GM19395 (cell line): ENCODE data around the gene PROSER3.
"Not testable (repeated sequence)": the region's sequence is repeated elsewhere in the genome, so short reads cannot be mapped to it uniquely, and the experiment has no call there.

Source experiments
- ATAC-seq: cut with Tn5 transposase; IDR thresholded peaks from one replicate; pipeline ENCODE4 v1.9.1; 2021; ENCODE audit warnings: mild to moderate bottlenecking, moderate library complexity; ENCODE audit not compliant: unreplicated experiment

The PROSER3 gene

GRCh38 chr19:35722461-35722860 is 35.5 kb upstream of the PROSER3 start:
- no peak for ATAC-seq

DNA sequence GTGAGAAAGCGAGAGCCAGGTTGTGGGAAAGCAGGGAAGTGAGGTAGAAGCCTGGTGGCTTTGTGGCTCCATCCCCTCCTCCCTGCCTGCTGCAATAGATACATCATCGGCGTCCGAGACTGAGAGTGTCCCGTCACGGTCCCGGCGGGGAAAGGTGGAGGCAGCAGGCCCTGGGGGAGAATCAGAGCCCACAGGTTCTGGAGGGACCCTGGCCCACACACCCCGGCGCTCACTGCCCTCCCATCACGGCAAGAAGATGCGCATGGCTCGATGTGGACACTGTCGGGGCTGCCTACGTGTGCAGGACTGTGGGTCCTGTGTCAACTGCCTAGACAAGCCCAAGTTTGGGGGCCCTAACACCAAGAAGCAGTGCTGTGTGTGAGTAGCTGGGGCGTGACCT is 35.1 kb upstream of the PROSER3 start:
- no peak for ATAC-seq

DNA sequence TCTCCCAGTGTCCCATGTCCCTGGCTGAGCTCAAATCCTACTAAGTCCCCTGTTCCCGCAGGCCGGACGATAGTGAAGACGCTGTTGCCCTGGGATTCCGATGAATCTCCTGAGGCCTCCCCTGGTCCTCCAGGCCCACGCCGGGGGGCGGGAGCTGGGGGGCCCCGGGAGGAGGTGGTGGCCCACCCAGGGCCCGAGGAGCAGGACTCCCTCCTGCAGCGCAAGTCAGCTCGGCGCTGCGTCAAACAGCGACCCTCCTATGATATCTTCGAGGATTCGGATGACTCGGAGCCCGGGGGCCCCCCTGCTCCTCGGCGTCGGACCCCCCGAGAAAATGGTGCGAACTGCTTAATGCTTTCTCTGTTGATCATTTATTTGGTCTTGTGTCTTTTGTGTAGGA is 34.3 kb upstream of the PROSER3 start:
- no peak for ATAC-seq

DNA sequence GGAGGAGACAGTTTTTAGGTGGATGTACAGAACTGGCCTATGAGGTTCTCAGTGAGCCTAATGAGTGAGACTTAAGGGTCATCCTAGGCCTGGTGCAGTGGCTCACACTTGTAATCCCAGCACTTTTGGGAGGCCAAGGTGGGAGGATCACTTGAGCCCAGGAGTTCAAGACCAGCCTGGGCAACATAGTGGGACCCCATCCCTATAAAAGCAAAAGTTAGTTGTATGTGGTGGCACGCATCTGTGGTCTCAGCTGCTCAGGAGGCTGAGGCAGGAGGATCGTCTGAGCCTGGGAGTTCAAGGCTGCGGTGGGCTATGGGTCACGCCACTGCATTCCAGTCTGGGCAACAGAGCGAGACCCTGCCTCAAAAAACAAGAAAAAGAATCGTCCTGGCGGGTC is 33.8 kb upstream of the PROSER3 start:
- not testable (repeated sequence) for ATAC-seq

- no peak for ATAC-seq
These were observed 33.4 kb upstream of the PROSER3 start for GRCh38 chr19:35724560-35724959.

- ATAC-seq: no peak
These were observed 32.6 kb upstream of the PROSER3 start for GRCh38 chr19:35725216-35725861.

- no peak for ATAC-seq
These were observed 30.7 kb upstream of the PROSER3 start for GRCh38 chr19:35727053-35727955.

- ATAC-seq: no peak
These were observed 29.8 kb upstream of the PROSER3 start for GRCh38 chr19:35727956-35728706.

DNA sequence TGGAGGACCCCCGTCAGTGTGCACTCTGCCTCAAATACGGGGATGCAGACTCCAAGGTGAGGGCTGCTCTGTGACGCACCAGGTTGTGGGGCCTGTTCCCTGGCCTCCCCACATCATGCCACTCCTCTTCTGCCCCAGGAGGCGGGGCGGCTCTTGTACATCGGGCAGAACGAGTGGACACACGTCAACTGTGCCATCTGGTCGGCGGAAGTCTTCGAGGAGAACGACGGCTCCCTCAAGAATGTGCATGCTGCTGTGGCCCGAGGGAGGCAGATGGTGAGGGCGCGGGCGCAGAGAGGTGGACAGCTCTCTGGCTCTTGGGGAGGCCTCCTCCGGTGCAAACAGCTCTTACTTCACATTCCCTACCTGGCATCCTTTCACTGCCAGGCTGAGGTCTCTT is 29.0 kb upstream of the PROSER3 start:
- ATAC-seq: no peak

- no peak for ATAC-seq
These were observed 28.2 kb upstream of the PROSER3 start for GRCh38 chr19:35729763-35730162.

DNA sequence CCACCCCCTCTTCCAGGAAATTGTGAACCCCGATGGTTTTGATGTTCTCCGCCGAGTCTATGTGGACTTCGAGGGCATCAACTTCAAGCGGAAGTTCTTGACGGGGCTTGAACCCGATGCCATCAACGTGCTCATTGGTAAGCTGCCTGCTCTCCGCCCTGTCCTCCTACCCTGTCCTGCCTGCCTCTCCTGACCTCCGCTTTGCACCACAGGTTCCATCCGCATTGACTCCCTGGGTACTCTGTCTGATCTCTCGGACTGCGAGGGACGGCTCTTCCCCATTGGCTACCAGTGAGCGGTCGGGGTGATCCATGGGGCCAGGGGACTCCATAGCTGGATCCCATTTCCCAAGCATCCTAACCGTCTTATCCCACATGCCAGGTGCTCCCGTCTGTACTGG is 27.6 kb upstream of the PROSER3 start:
- ATAC-seq: no peak

GRCh38 chr19:35731353-35731752 is 26.6 kb upstream of the PROSER3 start:
- ATAC-seq: no peak

DNA sequence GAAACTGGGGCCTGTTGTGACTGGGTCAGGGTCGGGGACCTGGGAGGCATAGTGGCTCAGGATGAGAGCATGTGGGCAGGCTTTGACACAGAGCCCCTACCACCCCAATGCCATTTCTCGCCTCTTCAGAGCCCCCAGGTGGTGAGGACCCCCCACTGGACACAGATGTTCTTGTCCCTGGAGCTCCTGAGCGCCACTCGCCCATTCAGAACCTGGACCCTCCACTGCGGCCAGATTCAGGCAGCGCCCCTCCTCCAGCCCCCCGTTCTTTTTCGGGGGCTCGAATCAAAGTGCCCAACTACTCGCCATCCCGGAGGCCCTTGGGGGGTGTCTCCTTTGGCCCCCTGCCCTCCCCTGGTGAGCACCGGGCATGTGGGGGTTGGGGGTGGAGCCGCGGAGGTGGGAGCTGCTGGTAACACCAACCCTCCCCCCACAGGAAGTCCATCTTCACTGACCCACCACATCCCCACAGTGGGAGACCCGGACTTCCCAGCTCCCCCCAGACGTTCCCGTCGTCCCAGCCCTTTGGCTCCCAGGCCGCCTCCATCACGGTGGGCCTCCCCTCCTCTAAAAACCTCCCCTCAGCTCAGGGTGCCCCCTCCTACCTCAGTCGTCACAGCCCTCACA is 26.1 kb upstream of the PROSER3 start:
- ATAC-seq: no peak

DNA sequence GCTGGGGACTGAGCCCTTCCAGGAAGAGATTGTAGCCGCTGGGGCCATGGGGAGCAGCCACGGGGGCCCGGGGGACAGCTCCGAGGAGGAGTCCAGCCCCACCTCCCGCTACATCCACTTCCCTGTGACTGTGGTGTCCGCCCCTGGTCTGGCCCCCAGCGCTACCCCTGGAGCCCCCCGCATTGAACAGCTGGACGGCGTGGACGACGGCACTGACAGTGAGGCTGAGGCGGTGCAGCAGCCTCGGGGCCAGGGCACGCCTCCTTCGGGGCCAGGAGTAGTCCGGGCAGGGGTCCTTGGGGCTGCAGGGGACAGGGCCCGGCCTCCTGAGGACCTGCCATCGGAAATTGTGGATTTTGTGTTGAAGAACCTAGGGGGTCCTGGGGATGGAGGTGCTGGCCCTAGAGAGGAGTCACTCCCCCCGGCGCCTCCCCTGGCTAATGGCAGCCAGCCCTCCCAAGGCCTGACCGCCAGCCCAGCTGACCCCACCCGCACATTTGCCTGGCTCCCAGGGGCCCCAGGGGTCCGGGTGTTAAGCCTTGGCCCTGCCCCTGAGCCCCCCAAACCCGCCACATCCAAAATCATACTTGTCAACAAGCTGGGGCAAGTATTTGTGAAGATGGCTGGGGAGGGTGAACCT is 25.3 kb upstream of the PROSER3 start:
- no peak for ATAC-seq

DNA sequence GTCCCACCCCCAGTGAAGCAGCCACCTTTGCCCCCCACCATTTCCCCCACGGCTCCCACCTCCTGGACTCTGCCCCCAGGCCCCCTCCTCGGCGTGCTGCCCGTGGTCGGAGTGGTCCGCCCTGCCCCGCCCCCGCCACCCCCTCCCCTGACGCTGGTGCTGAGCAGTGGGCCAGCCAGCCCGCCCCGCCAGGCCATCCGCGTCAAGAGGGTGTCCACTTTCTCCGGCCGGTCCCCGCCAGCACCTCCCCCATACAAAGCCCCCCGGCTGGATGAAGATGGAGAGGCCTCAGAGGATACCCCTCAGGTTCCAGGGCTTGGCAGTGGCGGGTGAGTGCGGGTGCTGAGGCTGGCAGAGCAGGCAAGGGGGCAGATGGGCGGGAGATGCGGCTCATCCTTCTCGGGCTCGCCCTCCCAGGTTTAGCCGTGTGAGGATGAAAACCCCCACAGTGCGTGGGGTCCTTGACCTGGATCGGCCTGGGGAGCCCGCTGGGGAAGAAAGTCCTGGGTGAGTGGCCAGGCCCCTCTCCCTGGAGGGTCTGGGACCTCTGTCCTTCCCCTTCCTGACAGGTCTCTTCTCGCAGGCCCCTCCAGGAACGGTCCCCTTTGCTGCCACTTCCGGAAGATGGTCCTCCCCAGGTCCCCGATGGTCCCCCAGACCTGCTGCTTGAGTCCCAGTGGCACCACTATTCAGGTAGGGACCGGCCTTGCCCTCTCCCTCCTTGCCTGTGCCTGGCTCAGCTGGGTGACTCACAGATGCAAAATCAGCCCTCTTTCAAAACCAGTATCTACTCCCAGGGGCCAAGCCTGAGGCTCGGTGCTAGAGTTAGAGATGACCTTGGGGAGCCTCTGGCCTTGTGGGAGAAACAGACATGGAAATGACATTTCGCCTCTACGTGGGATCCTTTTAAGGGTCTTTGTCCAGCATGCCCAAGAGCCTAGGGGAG is 24.5 kb upstream of the PROSER3 start:
- ATAC-seq: no peak

DNA sequence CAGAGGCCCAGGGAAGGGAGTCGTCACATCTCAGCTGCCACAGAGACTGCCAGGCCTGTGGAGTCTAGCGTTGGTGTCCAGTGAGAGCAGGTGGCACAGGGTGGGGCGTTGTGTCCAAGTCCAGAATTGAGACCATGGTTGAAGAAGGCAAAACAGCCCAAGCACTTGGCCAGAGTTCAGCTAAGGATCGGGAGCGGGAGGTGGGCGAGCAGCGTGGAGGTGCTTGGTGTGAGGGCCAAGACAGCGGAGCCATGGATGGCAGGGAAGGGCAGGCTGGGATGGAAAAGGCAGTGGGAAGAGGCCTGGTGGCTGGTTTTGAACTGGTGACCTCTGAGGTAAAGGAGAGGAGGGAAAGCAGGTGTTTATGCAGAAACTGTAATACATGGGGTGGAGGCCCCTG is 23.7 kb upstream of the PROSER3 start:
- ATAC-seq: no peak

GRCh38 chr19:35734889-35735288 is 23.1 kb upstream of the PROSER3 start:
- ATAC-seq: no peak

DNA sequence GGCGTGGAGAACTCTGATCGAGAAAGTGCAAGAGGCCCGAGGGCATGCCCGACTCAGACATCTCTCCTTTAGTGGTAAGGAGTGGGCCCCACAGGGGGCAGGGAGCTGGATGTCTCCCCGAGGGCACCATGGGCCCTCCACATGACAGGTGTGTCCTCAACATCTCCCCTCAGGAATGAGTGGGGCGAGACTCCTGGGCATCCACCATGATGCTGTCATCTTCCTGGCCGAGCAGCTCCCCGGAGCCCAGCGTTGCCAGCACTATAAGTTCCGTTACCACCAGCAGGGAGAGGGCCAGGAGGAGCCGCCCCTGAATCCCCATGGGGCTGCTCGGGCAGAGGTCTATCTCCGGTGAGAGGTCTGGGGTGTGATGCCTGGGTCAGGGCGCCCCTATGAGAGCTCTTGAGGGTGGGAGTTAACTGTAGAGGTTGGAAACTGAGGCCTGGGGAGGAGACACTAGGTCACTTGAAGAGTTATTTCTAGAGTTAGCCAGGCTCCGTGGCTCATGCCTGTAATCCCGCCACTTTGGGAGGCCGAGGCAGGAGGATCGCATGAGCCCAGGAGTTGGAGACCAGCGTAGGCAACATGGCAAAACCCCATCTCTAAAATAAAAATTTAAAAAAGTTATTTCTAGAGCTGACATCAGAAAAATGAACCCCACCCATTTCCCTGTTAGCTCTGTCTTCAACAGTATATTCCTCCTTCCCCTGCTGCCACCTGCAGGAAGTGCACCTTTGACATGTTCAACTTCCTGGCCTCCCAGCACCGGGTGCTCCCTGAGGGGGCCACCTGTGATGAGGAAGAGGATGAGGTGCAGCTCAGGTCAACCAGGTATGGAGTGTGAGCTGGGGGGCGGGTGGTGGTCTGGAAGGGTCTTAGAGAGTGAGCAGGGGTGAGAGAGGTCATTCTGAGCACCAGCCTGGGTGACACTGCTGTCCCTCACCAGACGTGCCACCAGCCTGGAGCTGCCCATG is 20.8 kb upstream of the PROSER3 start:
- no peak for ATAC-seq
